ENCODE data around the gene PHKG1.
A peak's percentile ranks its signal among the peaks of the same experiment; 100 is the strongest.
"Not testable (repeated sequence)": the region's sequence is repeated elsewhere in the genome, so short reads cannot be mapped to it uniquely, and the experiment has no call there.

The PHKG1 gene

DNA sequence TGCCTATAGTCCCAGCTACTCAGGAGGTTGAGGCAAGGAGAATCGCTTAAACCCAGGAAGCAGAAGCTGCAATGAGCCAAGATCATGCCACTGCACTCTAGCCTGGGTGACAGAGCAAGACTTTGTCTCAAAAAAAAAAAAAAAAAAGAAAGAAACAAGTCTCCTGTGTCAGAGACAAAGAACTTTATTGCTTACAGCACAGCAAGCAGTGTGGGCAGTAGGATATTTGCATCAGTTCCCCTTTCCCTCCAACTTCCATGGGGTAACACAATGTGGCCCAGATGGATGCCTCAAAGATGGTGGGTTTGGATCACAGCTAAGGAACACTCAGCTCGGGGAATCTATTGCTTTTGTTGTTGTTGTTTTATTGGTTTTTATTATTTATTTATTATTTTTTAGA is 47.0 kb downstream of the PHKG1 start:
- DNase-seq (ENCODE audit: low spot score): not testable (repeated sequence)

- DNase-seq (ENCODE audit: low spot score): no peak
Observed at GRCh38 chr7:56040730-56041129, 52.0 kb downstream of the PHKG1 start.

DNA sequence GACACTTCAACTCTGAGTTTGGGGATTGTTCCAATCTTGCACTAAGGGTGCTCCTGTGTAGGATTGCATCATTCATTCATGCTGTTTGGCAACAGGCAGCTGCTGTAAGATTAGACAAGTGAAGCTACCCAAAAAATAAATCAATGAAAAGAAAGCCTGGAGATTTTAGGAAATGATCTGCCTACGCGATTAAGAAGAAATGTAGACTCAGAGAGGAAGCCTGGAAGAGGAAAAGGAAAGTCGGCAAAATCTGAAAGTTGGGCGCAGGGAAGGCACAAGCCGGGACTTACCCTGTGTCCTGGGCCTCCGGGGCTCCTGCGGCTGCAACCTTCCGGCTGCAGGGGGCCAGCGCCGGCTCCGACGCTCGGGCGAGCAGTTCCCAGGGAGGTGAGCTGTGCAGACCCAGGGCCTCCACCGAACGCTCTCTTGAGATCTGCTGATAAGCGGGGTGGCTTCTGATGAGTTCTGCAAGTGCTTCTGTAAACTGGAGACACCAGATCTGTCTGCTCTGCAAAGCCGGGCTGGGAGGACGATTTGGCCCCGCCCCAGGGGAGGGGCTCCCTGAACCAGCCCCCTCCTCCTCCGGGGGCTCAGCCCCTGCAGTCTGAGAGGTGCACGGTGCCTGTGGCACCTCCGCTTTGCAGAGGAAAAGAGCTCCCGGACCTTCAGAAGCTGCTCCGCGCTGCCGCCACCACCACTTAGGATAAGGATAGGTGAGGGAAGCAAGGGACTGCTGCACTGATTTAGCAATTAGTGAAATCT is 58.9 kb downstream of the PHKG1 start:
- DNase-seq (ENCODE audit: low spot score): peak; percentile 67

DNA sequence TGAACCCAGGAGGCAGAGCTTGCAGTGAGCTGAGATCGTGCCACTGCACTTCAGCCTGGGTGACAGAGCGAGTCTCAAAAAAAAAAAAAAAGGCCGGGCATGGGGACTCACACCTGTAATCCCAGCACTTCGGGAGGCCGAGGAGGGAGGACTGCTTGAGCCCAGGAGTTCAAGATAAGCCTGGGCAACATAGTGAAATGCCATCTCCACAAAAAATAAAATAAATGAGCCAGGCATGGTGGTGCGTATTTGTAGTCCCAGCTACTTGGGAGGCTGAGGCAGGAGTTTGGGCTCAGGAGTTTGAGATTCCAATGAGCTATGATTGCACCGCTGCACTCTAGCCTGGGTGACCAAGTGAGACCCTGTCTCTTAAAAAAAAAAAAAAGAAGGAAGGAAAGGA is 60.2 kb downstream of the PHKG1 start:
- not testable (repeated sequence) for DNase-seq (ENCODE audit: low spot score)

DNA sequence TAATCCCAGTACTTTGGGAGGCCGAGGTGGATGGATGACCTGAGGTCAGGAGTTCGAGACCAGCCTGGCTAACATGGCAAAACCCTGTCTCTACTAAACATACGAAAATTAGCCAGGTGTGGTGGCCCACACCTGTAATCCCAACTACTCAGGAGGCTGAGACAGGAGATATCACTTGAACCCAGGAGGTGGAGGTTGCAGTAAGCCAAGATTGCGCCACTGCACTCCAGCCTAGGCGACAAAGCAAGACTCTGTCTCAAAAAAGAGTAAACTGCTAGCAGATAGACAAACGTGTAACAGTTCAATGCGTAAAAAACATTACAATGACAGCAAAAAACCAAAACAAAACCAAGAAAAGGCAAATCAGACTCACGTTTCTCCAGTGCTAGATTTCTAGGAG is 61.2 kb downstream of the PHKG1 start:
- not testable (repeated sequence) for DNase-seq (ENCODE audit: low spot score)

DNA sequence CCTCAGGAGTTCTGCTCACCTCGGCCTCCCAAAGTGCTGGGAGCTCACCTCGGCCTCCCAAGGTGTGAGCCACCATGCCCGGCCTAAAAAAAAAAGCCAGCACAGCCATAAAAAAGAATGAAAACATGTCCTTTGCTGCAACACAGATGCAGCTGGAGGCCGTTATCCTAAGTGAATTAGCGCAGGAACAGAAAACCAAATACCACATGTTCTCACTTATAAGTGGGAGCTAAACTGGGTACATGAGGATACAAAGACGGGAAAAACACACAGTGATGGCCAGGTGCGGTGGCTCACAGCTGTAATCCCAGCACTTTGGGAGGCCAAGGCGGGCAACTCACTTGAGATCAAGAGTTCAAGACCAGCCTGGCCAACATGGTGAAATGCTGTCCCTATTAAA is 62.4 kb downstream of the PHKG1 start:
- DNase-seq (ENCODE audit: low spot score): no peak

All from hepatic stellate cell (primary cell).